ENCODE results near the gene HOXD12.

Gene HOXD12, protein sequence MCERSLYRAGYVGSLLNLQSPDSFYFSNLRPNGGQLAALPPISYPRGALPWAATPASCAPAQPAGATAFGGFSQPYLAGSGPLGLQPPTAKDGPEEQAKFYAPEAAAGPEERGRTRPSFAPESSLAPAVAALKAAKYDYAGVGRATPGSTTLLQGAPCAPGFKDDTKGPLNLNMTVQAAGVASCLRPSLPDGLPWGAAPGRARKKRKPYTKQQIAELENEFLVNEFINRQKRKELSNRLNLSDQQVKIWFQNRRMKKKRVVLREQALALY

DNA sequence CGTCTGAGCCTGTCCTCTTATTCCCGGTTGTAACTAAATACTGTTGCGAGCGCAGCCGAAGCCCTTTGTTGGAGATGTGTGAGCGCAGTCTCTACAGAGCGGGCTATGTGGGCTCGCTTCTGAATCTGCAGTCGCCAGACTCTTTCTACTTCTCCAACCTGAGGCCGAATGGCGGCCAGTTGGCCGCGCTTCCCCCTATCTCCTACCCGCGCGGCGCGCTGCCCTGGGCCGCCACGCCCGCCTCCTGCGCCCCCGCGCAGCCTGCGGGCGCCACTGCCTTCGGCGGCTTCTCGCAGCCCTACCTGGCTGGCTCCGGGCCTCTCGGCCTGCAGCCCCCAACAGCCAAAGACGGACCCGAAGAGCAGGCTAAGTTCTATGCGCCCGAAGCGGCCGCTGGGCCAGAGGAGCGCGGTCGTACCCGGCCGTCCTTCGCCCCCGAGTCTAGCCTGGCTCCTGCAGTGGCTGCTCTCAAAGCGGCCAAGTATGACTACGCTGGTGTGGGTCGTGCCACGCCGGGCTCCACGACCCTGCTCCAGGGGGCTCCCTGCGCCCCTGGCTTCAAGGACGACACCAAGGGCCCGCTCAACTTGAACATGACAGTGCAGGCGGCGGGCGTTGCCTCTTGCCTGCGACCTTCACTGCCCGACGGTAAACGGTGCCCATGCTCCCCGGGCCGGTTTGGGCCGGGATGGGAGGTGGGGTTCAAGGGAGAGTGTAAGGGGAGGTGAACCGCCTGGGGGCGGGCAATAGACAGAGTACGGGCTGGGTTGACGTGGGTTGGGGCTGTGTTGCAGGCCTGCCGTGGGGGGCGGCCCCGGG lies at the start of gene HOXD12:
Gene HOXD12 (plus strand): TSS at position 68 of the 819 bp plus-strand sequence. CDS start 7 bp downstream, at position 75.
- DNase-seq = no peak

DNA sequence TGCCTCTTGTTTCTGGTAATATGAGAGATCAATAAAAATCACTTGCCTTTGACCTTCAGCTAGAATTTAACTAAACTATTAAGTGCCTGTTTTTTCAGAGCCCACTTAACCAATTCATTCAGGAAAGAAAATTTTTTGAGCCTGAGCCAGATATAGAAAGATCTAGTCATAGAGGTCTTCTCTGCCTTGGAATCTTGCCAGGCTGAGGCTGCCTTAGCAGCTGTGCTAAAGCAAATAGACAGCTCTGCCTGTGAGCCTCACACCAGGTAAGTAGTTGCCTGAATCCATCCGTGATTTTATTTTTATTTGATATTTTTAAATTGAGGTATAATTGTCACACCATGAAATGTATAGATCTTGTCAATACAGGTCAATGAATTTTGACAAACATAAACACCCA lies 43.2 kb upstream of the HOXD12 start:
- DNase-seq = peak; percentile 76

DNA sequence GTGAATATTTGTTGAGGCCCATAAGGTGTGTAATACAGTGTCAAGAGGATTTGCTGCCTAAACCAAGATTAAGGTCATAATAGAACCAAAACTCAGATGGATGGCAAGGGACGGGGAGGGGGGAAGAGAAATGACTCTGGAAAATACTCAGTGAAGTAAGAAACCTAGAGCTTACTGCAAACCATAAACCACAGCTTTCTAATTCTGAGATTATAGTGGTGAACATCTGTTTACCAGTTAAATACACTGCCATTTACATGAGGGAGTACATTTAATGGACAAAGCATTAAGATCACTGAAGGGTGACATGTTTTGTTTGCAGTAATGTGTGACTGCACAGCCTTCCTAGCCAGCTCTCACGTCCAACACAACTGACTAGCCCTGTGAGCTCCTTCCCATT lies 35.6 kb upstream of the HOXD12 start:
- peak; percentile 47 for DNase-seq

DNA sequence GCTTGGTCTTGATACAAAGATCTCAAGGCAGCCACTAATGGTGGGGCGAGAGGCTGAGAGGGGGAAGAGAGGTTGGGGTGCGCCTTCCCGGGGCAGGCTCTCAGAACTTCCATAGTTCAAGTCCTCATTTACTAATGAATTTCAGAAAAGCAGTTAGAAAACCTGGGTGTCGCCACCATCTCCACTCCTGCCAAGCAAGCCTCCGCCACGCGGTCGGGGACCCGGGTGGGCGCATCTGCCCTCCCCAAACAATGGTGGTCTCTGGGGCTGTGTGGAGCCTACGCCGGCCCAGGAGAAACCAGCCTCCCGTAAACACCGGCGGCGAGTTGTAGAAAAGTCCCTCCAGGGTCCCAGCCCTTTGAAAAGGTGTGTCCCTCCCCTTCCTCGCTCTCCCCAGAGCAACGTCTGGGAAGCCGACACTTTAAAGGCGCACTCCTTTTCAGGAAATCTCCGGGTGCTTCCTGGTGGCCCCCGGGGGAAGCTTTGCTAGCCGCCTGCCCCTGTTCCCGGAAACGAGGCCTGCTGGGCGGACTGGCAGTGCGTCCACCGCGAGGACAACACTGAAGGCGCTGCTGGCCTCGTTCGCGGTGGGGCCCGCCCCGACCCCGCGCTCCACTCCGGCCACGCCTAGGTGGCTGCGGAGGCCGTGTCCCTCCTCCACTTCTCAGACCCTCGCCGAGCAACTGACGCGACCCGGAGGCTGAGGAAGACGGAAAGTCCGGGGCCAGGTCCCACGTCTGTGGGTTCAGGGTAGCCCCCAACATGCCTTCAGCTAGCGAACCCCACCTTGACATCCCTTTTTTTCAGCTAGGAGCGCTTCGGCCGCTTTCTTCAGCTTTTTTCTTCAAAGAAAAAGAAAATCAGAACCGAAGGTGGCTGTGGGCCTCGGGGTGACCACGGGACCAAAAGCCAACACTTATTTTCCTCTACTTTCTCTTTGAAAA lies 32.7 kb upstream of the HOXD12 start:
- DNase-seq = no peak

DNA sequence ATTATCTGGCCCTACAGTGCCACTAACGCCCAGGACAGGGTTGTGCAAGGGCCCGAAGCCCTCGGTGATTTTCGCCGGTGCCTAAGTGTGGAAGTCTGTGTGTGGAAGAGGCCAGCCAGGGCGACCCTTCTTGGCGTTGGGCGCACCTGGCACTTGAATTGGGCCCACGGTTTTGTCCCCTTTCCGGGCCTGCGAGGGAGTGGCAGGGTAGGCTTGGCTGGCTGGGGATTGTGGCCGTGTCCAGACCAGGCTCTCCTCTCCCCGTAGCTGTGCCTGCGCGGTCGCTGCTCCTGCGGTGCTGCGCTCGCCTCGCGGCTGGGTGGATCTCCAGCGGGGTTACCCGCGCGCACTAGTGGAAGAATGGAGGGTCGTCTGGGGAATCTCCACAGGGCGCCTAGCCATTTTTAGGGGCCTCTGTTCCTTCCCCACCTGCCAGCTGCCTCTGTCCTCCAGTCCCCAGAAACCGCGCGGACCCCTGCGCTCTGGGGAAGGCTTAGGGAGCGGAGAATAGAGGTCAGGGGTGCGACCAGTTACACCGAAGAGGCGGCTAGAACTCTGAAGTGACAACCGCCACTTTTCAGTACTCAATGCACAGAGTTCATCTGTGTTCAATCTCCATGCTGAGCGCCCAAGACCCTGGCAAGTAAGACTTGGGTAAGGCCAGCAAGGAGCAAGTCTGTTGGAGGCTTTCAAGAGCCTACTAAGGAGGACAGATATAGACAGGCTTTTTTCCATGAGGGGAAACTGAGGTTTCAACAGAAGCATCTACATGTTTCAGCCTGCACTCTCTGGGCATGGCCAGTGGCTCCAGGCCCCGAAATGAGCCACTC lies 31.8 kb upstream of the HOXD12 start:
- DNase-seq = no peak

DNA sequence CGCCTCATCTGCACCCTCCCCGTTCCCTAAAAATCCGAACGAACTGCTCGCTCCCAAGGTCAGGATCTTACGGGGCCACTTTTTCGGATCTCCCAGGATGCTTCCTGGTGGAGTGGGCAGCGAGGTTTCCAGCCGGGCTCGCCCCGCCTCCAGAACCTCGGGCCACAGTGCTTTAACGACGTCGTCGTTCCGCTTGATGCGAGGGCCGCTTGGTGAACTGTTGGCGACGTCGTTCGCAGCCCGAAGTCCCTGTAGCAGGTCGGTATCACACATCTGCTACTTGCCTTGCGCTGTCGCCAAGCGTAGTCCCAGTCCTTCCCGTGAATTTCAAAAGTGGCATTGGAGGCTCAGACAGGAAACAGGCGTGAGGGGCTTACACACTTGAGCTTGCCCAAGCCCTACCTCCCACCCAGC lies 31.2 kb upstream of the HOXD12 start:
- no peak for DNase-seq

DNA sequence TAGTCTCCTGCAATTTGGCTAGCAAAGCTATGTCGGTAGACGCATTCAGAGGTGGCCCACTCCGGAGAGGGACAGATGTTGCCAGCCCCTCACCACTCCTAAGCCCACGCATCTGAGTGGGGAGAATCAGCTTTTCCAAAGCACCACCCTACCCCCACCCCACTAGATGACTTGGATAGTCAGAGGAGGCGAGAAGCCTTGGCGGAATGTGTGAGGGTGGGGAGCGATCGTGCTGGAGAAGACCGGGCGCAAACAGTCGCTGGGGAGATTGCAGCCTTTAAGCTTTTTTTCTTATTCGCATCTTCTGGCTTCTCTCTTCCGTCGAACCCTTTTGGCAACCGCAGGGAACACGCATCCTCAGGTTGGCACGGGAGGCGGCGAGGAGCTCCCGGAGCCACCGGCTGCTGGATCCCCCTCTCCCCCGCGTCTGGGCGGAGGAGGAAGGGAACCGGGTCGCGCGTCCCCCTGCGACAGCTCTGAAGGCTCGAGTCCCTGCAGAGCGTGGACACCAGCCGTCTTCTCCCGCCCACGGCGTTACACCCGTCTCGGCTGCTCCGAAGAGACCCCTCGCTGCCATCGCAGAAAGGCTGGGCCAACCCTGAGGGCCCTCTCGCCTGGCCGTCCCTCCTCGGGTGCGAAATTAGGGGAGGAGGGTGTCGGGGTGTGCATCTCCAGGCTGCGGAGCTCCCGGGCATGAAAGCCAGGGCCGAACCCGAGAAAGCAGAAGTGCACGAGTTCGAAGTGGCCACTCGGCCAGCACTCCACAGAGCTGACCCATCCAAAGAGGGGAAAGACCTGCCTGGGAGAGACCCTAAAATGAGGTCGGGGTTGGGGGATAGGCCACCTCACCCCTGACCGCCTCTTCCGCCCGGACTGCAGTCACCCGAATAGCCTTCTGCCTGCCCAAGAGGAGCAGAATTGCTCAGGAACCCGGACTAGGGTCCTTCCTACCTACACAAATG lies 28.0 kb upstream of the HOXD12 start:
- no peak for DNase-seq

DNA sequence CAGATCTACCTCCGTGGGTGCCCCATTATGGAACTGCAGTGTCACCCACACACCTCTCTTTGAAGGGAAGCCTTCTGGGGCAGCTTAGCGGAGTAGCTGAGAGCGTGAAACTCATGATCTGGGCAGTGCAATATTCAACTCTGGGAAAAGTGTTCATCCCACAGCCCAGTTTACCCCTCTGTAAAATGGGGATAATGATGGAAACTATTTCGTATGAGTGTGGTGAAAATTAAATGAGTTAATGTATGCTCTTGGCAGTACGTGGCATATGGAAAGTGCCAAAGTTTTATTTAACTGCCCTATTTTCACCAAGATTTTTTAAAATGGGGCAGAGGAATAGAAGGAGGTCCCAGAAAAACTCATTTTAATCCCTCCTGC lies 27.3 kb upstream of the HOXD12 start:
- no peak for DNase-seq

DNA sequence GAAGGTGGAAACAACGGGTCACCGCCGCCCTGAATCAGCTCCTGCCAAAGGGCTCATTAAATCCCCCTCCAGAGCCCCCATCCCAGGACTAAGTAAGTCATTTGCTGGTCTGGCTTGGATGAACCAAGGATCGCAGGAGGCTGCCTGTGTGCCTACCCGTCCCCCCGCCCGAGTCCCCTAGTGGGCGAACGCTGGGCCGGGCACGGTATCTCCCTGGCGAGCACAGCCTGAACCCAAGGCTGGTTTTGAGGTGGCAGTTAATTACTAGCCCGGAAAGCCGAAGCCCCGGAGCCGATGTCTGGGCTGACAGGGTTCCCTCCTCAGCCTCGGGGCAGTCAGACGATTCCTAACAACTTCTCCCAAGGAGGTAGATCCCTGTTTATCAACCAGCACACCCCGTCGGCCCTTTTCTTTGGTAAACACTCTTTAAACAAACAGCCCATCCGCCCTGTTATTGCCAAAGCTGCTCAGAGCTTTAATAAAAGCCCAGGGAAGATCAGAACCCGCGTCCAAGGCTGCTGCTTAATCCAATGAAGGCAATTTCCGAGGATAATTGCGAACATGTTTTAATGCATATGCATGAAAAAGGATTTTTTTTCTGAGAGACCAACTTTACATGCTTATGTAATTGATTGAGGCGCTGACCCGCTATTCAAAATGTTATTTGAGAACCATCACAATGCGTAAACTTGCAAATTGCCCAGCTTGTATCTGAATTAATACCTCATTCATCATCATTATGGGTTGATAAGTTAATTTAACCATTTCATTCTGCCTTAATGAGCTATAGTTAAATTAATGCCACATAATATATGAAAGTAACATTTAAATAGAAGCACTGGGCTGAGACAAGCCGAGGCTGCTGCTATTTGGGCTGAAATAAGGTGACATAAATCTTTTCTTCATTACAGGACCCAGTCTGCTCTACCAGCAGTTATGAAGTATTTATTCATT lies 26.4 kb upstream of the HOXD12 start:
- no peak for DNase-seq

DNA sequence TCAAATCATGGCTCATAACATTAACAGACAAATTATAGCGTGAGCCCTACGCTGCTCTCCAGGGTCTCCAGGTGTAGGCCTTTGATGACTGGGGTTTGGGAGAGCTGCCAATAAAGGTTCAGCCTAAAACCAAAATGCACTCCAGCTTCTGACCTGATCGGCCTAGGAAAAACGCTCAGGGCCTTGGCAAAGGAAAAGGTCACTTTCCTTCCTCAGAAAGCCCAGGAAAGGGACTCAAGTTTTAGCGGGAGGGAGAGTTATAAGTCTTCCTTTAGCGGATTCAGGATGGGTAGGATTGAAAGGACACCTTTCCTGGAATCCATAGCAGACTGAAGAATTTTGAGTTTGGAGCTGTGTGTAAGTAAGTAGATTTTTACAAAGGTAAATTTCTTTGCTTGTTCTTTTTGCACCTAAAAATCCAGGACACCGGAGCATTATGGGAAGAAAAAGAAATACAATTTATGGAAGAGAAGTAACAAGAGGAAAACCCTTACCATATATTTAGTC lies 24.6 kb upstream of the HOXD12 start:
- DNase-seq = no peak

DNA sequence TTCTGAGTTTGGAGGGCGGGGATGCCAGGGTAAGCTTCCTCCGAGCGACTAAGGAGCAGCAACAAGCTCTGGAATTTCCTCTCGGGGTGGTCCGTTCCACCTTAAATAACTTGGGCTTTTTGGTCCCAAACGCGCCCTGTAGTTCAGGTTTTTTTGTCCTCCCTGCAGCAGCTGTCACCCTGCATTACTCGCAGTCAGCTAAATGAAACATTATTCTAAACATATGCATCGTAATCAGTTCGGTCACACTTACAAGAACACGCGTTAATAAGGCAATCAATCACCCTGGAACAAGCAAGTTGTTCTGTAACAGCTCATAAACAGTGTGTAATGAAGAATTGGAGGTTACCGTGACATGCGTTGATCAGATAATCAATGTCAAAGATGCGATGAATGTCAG lies 24.1 kb upstream of the HOXD12 start:
- no peak for DNase-seq

DNA sequence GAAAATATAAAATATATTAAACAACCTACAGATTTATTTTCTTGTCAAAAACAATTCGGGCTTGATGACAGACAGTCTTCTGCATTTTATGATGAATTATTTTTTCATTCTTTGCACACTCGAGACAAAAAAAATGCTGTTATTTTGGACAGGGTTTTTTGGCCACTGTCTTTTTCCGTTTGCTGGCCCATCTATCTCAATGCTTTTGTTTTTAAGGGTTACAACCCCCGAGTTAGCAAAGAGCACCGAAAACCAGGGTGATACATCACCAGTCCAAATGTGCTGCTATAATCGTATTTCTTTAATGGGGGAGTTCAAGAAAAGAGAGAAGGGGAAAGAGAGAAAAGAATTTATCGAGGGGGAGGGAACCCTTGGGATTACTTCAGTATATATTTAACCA lies 23.5 kb upstream of the HOXD12 start:
- no peak for DNase-seq

DNA sequence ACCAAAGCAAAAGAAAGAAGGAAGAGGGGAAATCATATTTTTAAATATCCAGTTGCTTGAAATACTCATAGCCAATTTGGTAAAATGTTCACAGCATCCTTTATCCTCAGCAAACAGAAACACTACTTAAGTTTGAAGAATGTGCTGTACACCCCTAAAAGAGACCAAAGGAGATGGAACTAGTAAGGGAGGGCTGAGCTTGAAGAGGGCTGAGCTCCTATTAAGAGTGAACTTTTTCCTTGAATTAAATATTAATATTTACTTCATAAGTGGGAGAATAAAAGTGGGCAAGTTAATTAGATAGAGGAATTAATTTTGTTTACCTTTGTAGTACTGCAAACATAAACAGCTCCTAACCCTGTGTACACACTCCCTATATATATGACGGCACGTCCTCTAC lies 22.8 kb upstream of the HOXD12 start:
- DNase-seq = no peak

DNA sequence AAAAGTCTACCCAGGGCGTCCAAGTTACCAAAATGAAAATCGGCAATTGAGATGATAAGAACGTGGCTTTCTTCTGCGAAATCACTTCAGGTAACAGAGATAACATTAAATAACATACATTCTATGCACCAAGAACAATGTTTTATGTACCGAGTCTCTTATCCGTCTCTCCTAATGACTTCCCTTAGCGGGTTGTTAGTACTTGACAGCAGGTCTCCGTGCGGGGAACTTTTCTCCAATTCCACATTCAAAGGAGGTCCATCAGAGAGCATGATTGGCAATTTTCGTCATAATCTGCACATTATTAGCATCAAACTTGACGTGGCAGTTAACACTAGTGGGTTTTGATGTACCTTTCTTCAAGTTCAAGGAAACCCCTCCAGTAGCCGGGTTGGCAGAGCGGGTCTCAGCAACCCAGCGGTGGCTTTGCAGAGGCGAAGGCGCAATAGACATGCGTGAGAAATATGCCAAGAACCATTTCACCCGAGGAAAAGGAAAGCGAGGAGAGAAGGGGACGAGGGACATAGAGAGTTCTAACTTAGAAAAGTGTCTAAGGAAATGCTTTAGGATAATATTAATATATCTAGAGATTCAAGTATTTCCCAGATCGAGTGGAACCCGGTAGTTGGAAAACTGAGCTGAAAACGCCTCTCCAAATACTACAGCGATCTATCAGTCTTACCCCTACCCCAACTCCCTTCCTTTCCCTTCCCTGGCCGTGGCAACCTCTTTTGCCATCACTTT lies 20.9 kb upstream of the HOXD12 start:
- DNase-seq = no peak

DNA sequence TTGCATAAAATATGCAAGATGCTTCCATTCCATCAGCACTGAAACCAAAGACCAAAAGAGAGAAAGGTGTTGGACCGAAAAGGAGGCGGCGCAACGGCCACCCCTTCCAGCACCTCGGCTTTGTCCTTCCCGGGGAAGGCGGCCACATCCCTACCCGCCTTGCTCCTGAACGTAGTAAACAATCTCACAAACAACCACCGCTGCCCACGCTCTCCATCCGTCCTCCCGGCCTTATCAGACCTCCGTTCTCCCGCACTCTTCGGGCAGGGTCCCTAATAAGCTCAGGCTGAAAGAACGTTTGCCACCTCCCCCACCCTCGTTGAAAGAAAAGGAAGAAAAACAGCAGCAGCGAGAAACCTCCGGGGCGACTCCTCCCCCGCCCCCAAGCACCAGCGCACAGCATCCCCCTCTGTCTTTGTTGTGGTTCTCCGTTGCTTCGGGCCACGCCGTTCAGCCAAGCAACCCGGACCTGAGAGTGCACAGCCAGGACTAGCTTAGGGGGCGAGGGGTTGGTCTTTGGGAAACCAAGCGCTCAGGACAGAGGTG lies 20.2 kb upstream of the HOXD12 start:
- DNase-seq = no peak

DNA sequence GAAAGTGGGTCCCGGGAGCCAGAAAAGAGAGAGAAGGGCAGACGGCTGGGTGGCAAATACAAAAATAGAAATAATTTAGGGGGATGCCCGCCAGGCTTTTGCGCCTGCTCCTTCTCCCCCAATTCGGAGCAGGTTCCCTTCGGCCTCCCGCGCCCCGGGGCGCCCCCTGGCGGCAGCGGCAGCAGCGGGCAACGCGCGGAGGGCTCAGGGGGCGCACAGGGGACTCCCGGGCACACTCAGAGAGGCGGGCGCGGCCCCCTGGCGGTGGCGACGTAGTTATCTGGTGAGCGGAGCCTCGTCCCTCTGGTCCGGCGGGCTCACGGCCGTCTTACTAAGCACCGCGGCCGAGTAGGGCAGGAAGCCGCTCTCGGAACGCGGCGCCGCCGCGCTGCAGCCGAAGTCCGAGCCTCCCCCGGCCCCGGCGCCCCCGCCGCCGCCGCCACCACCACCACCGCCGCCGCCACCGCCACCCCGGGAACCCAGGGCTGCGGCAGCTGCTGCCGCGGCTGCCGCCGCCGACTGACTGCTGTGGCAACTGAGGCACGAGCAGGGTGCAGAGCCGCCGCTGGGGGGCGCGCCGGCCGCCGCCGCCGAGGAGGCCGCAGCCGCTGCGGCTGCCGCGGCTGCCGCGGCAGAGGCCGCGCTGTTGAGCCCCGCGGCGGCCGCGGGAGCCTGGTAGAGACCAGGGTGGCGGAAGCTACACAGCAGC lies 19.6 kb upstream of the HOXD12 start:
- DNase-seq = no peak

DNA sequence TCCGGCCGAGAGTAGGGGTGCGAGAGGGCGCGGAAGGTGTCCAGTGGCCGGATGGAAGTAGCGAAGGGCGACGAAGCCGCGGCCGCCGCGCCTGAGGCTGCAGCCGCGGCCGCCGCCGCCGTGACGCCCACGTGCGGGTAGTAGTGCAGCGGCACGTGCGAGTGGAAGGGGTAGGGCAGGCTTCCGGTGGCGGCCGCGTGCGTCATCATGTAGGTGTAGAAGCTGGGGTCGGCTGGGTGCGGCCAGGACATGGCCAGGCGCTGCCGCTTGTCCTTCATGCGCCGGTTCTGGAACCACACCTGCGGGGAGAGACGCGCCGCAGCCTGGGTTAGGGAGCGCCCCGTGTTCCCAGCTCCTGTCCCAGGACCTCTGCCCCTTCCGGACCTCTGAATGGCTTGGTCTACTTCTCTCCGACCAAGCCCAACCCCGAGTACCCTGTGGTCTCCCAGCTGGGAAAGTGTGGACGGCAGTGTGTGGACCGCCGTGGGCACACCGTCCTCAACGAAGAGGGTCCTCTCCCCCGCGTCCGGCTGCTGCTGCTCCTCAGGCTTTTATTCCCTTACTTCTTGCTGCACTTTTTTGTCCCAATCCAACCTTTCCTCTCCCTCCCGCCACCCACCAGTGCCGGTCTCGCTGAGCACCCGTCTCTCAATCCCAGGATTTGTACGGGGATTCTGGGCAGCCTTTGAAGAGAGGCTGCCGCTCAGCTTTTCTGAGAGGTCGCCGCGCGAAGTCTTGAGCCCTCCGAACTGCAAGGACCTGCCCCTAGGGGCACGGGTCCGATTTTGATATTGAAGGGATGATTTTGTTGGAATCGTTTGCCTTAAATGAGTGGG lies 18.8 kb upstream of the HOXD12 start:
- no peak for DNase-seq
